ENCODE measurements around the gene UGT2B7. TPM values are rescaled to one million over a fixed set of nuclear protein-coding genes. Genes with fewer than 3 reads are reported as not detected.

Gene UGT2B7
- 0.65 TPM in 1 of 2 replicates, not detected in the other for total RNA-seq

DNA sequence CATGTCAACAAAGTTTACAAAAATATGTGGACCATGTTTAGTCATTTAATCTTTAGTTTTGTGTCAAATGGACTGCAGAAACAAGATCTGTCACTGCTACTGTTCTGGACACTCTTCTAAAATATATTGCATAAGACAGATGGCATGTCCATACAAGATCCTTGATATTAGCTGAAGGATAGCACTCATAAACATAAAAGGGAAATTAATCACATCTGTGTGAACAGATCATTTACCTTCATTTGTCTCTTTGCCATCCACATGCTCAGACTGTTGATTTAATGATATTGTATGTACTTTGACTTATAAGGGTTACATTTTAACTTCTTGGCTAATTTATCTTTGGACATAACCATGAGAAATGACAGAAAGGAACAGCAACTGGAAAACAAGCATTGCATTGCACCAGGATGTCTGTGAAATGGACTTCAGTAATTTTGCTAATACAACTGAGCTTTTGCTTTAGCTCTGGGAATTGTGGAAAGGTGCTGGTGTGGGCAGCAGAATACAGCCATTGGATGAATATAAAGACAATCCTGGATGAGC is at the start of gene UGT2B7:
TSS of gene UGT2B7 (plus strand) at position 364 of the 546 bp plus-strand sequence. CDS start at position 411, 47 bp downstream.

Other genes with a start within 250 kb of the UGT2B7 start
- gene UGT2A3, start 144.7 kb upstream of the UGT2B7 start, total RNA-seq: not detected in 2 replicates
- not detected in 2 replicates for gene UGT2B11, start 118.3 kb downstream of the UGT2B7 start, total RNA-seq
- not detected in 2 replicates for gene UGT2B28, start 184.0 kb downstream of the UGT2B7 start, total RNA-seq